H1 (cell line): Measurements from ENCODE around the gene TIE1. TPM values are rescaled to one million over a fixed set of nuclear protein-coding genes. Genes with fewer than 3 reads are reported as not detected.

ENCODE experiments used
- BACH1 ChIP-seq: IDR thresholded peaks from 2 replicates; pipeline ENCODE4 v1.6.1; 2012; ENCODE audit warnings: low read length, improper control_type of control experiment
- CBX8 ChIP-seq: fragments of 300-800, 300-1000 bp; sonication (generic); IDR thresholded peaks from 2 replicates; pipeline ENCODE4 v1.7.1; 2016; ENCODE audit warnings: low read depth, low read length, borderline replicate concordance
- CEBPB ChIP-seq: IDR thresholded peaks from 2 replicates; pipeline ENCODE4 v1.6.1; 2012; ENCODE audit warnings: low read depth, low read length
- FOSL1 ChIP-seq: IDR thresholded peaks from 2 replicates; pipeline ENCODE4 v1.6.1; 2011; ENCODE audit warnings: mild to moderate bottlenecking, low read depth, low read length, moderate library complexity; ENCODE audit not compliant: insufficient read depth
- HDAC6 ChIP-seq: IDR thresholded peaks from one replicate; pipeline ENCODE4 v1.7.1; 2012; ENCODE audit warnings: low read depth, mild to moderate bottlenecking, inconsistent platforms, low read length, moderate library complexity
- JUN ChIP-seq: IDR thresholded peaks from 2 replicates; pipeline ENCODE4 v1.6.1; 2011; ENCODE audit warnings: low read depth, mild to moderate bottlenecking, improper control_type of control experiment, low read length
- JUND ChIP-seq: IDR thresholded peaks from 2 replicates; pipeline ENCODE4 v1.6.1; 2011; ENCODE audit warnings: mild to moderate bottlenecking, improper control_type of control experiment, low read length
- MAFK ChIP-seq: IDR thresholded peaks from 2 replicates; pipeline ENCODE4 v1.6.1; 2012; ENCODE audit warnings: low read depth, mild to moderate bottlenecking, improper control_type of control experiment, low read length
- NRF1 ChIP-seq: IDR thresholded peaks from 2 replicates; pipeline ENCODE4 v1.6.1; 2011; ENCODE audit warnings: mild to moderate bottlenecking, low read depth, low read length, improper control_type of control experiment
- POLR2A ChIP-seq, 2 experiments: IDR thresholded peaks; 1 replicate in 1 of 2; 2 replicates in 1 of 2; pipeline ENCODE4 v1.6.1; 2011; ENCODE audit warnings: low read depth in 2 of 2, low read length in 2 of 2, mild to moderate bottlenecking in 2 of 2; ENCODE audit errors: control extremely low read depth in 1 of 2
- POLR2AphosphoS5 ChIP-seq: IDR thresholded peaks from 2 replicates; pipeline ENCODE4 v1.6.1; 2011; ENCODE audit warnings: low read depth, low read length
- POU5F1 ChIP-seq: IDR thresholded peaks from 2 replicates; pipeline ENCODE4 v1.6.1; 2011; ENCODE audit warnings: low read depth, mild to moderate bottlenecking, low read length, moderate library complexity
- RBBP5 ChIP-seq: IDR thresholded peaks from 2 replicates; pipeline ENCODE4 v1.7.1; 2012; ENCODE audit warnings: low read depth, mild to moderate bottlenecking, inconsistent platforms, low read length, moderate library complexity, borderline replicate concordance
- RFX5 ChIP-seq: IDR thresholded peaks from 2 replicates; pipeline ENCODE4 v1.6.1; 2011; ENCODE audit warnings: low read depth, low read length, improper control_type of control experiment, borderline replicate concordance
- RXRA ChIP-seq: IDR thresholded peaks from 2 replicates; pipeline ENCODE4 v1.6.1; 2011; ENCODE audit warnings: low read depth, mild to moderate bottlenecking, low read length, moderate library complexity; ENCODE audit not compliant: insufficient read depth
- SAP30 ChIP-seq: fragments of 300-600 bp; sonication (generic); IDR thresholded peaks from 2 replicates; pipeline ENCODE4 v1.7.1; 2012; ENCODE audit warnings: low read length, moderate library complexity, mild to moderate bottlenecking, inconsistent platforms; ENCODE audit not compliant: insufficient read depth, insufficient replicate concordance
- SIN3A ChIP-seq, 2 experiments: IDR thresholded peaks in 1 of 2; conservative IDR thresholded peaks in 1 of 2; 2 replicates each; pipeline ENCODE4 v1.6.1; 2011 to 2012; ENCODE audit warnings: low read length in 2 of 2, improper control_type of control experiment in 1 of 2, low read depth in 1 of 2, mild to moderate bottlenecking in 1 of 2
- SIRT6 ChIP-seq: IDR thresholded peaks from one replicate; pipeline ENCODE4 v1.7.1; 2012; ENCODE audit warnings: low read length, inconsistent platforms
- TCF12 ChIP-seq: IDR thresholded peaks from 2 replicates; pipeline ENCODE4 v1.6.1; 2011; ENCODE audit warnings: low read depth, mild to moderate bottlenecking, low read length
- ZNF274 ChIP-seq: IDR thresholded peaks from 2 replicates; pipeline ENCODE4 v1.7.0; 2012; ENCODE audit warnings: low read length, borderline replicate concordance; ENCODE audit errors: extremely low read depth
- polyA plus RNA-seq, 7 experiments: library from polyadenylated mRNA; depleted of rRNA in 3 of 7; stranded (reverse) in 5 of 7; unstranded in 2 of 7; fragments of >200 nt in 5 of 7; fragments of 200-250 nt in 2 of 7; gene quantifications; 1 replicate in 5 of 7; 2 replicates in 1 of 7; 4 replicates in 1 of 7; pipeline versions ENCODE4 v1.2.1 to v1.2.3, GENCODE V29; 2011 to 2013; ENCODE audit warnings: missing spikeins in 2 of 7, mixed read lengths in 2 of 7
- total RNA-seq: library from RNA; stranded (reverse); fragmentation: NEBNext Ultra II Directional; extraction: Animal tissue kit (Norgen Biotek cat#: 25700); gene quantifications from 2 replicates; pipeline ENCODE4 v1.2.1, GENCODE V29; 2021
- TF ChIP-seq, protein P1 (sequence below), 3 experiments: IDR thresholded peaks; 1 replicate in 2 of 3; 2 replicates in 1 of 3; pipeline versions ENCODE4 v1.5.1 to v1.6.1; 2011; ENCODE audit warnings: low read length in 3 of 3, mild to moderate bottlenecking in 3 of 3, inconsistent platforms in 2 of 3, low read depth in 1 of 3, moderate library complexity in 1 of 3; ENCODE audit not compliant: insufficient read depth in 1 of 3; ENCODE audit errors: control extremely low read depth in 1 of 3
- TF ChIP-seq, protein P2 (sequence below): IDR thresholded peaks from 2 replicates; pipeline ENCODE4 v1.6.1; 2011; ENCODE audit warnings: low read depth, mild to moderate bottlenecking, low read length; ENCODE audit not compliant: insufficient read depth

The TIE1 gene
- total and polyA plus RNA-seq, 2 of the 8 experiments (the other 6 are each of a cell fraction or from before 2014, with no cell fraction given), result 0.74 to 2.2 TPM

DNA sequence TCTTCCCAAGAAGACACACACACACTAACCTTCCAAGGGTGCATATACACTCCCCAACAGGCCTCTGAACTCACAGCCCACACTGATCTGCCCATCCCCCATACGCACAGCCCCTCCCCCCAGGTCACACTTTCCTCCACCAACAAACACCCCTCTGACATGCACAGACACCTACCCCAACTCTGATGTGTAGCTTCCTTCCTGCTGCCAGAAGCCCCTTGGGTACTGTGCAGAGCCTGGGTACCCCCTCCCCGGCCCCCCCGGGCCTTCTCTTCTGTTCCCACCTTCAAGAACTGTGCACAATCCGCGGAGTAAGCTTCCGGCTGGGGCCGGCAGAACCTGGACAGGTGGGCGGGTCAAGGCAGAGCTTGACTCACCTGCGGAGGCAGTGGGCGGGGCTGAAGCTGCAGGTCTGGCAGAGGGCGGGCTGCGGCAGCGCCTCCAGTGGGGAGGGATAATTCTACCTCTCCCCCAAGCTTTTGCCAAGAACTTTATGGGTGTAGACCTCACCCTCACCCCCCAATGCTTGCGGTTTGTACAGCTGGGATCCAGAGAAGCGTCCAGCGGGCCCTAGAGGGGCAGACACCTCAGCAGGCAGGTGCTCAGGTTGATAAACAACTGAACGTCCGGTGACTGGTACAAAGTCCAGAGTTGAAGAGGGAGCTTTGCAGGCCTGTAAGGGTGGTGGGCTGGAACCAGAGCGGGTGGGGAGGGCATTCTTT lies 15.4 kb upstream of the TIE1 start, which contains the start of gene C1orf210 (continued):
- TF ChIP-seq, protein P1, sequence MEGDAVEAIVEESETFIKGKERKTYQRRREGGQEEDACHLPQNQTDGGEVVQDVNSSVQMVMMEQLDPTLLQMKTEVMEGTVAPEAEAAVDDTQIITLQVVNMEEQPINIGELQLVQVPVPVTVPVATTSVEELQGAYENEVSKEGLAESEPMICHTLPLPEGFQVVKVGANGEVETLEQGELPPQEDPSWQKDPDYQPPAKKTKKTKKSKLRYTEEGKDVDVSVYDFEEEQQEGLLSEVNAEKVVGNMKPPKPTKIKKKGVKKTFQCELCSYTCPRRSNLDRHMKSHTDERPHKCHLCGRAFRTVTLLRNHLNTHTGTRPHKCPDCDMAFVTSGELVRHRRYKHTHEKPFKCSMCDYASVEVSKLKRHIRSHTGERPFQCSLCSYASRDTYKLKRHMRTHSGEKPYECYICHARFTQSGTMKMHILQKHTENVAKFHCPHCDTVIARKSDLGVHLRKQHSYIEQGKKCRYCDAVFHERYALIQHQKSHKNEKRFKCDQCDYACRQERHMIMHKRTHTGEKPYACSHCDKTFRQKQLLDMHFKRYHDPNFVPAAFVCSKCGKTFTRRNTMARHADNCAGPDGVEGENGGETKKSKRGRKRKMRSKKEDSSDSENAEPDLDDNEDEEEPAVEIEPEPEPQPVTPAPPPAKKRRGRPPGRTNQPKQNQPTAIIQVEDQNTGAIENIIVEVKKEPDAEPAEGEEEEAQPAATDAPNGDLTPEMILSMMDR (IDR thresholded peaks at IDR 0.05; ENCODE audit: control extremely low read depth in 1 of 3, insufficient read depth in 1 of 3, low read depth in 1 of 3, low read length in 3 of 3), result peak; percentile 58 to 71 (median 68)
- no peak for TF ChIP-seq CBX8
- TF ChIP-seq BACH1, result no peak
- no peak for TF ChIP-seq MAFK
- peak; percentile 83 for TF ChIP-seq POU5F1
- TF ChIP-seq JUN, result no peak
- TF ChIP-seq RXRA, result no peak
- TF ChIP-seq RFX5, result no peak
- no peak; a peak in 1 of 3 replicates for TF ChIP-seq POLR2A (IDR thresholded peaks at IDR 0.05; ENCODE audit: control extremely low read depth in 1 of 2, low read depth in 2 of 2, low read length in 2 of 2)
- TF ChIP-seq SIRT6, result no peak
- TF ChIP-seq FOSL1, result no peak
- TF ChIP-seq ZNF274, result no peak
- no peak for TF ChIP-seq SAP30
- no peak for TF ChIP-seq CEBPB
- 0 out of 2 replicates have a peak, but pooled peaks have one; percentile 53 for TF ChIP-seq TCF12
- no peak; the same call in 1 of the 2 replicates for TF ChIP-seq RBBP5
- peak; percentile 36; the same call in 1 of the 2 replicates for TF ChIP-seq JUND
- TF ChIP-seq SIN3A (conservative IDR thresholded peaks at IDR 0.05 in 1 of 2, IDR thresholded peaks at IDR 0.05 in 1 of 2; ENCODE audit: low read depth in 1 of 2, low read length in 2 of 2), result peak in 1 of 2 experiments; percentile 77; a peak in 1 of 4 replicates
- TF ChIP-seq, protein P2, sequence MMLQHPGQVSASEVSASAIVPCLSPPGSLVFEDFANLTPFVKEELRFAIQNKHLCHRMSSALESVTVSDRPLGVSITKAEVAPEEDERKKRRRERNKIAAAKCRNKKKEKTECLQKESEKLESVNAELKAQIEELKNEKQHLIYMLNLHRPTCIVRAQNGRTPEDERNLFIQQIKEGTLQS, result no peak
- no peak for TF ChIP-seq POLR2AphosphoS5
- no peak for TF ChIP-seq HDAC6
- no peak for TF ChIP-seq NRF1
